HepG2 (cell line): ENCODE results near the gene INTS4. TPM values are rescaled to one million over a fixed set of nuclear protein-coding genes. Genes with fewer than 3 reads are reported as not detected.

Experiments
- CENPBD1 ChIP-seq: sonication (generic); formaldehyde crosslinking; IDR thresholded peaks from 2 replicates; pipeline ENCODE4 v1.8.0; 2022; ENCODE audit warnings: missing genetic modification reagents, low read depth, mild to moderate bottlenecking, borderline replicate concordance
- CSRNP1 ChIP-seq: sonication (generic); formaldehyde crosslinking; IDR thresholded peaks from 2 replicates; pipeline ENCODE4 v1.8.1; 2023; ENCODE audit warnings: mild to moderate bottlenecking, missing genetic modification reagents
- ISX ChIP-seq: sonication (generic); formaldehyde crosslinking; conservative IDR thresholded peaks from 2 replicates; pipeline ENCODE4 v1.5.0; 2020; ENCODE audit warnings: missing genetic modification reagents
- MAZ ChIP-seq, 2 experiments: sonication (generic) in 1 of 2; formaldehyde crosslinking in 1 of 2; IDR thresholded peaks; 2 replicates each; pipeline versions ENCODE4 v1.5.0 to v1.6.1; 2012 to 2020; ENCODE audit warnings: low read depth in 2 of 2, mild to moderate bottlenecking in 2 of 2, borderline replicate concordance in 1 of 2, improper control_type of control experiment in 1 of 2, low read length in 1 of 2, missing genetic modification reagents in 1 of 2, moderate library complexity in 1 of 2
- MLXIP ChIP-seq: sonication (generic); formaldehyde crosslinking; IDR thresholded peaks from 2 replicates; pipeline ENCODE4 v1.9.0; 2021; ENCODE audit warnings: missing genetic modification reagents, borderline replicate concordance
- PRDM10 ChIP-seq: sonication (generic); formaldehyde crosslinking; IDR thresholded peaks from 2 replicates; pipeline ENCODE4 v1.4.0; 2020; ENCODE audit warnings: low read depth, missing genetic modification reagents
- SKIL ChIP-seq: sonication (generic); formaldehyde crosslinking; IDR thresholded peaks from 2 replicates; pipeline ENCODE4 v1.8.0; 2022; ENCODE audit warnings: missing genetic modification reagents, mild to moderate bottlenecking, moderate library complexity, borderline replicate concordance
- polyA plus RNA-seq, 8 experiments: library from polyadenylated mRNA; depleted of rRNA in 3 of 8; stranded (reverse) in 7 of 8; unstranded in 1 of 8; fragments of >200 nt; fragmentation: Illumina TruSeq in 4 of 8; extraction: Trizol in 4 of 8; gene quantifications; 2 replicates each; pipeline versions ENCODE4 v1.2.1 to v1.2.3, GENCODE V29; 2011 to 2016; ENCODE audit warnings: low read depth in 4 of 8, missing spikeins in 1 of 8, mixed read lengths in 1 of 8; ENCODE audit not compliant: insufficient read depth in 1 of 8
- total RNA-seq, 5 experiments: library from RNA; depleted of rRNA; stranded (reverse); fragments of >200 nt; fragmentation: Illumina TruSeq; extraction: Trizol; gene quantifications; 2 replicates each; pipeline ENCODE4 v1.2.3, GENCODE V29; 2016; ENCODE audit warnings: low read depth in 1 of 5
- TF ChIP-seq, protein P1 (sequence below): sonication (generic); formaldehyde crosslinking; conservative IDR thresholded peaks from 2 replicates; pipeline ENCODE4 v1.4.0; 2020; ENCODE audit warnings: missing genetic modification reagents
- TF ChIP-seq, protein P2 (sequence below): fragments of 450-650 bp; IDR thresholded peaks from 2 replicates; pipeline ENCODE4 v1.6.1; 2016

The INTS4 gene
- total and polyA plus RNA-seq, 2 of the 13 experiments (the other 11 are each of a cell fraction or from before 2014, with no cell fraction given), result 37.3 to 44.8 TPM

GRCh38 chr11:77994434-77995362, at the start of gene INTS4 (continued):
- peak; percentile 80; the same call in 1 of the 2 replicates for TF ChIP-seq MAZ (IDR thresholded peaks at IDR 0.05; ENCODE audit: borderline replicate concordance, low read depth, low read length)
- TF ChIP-seq MAZ (CRISPR knock-in tag; IDR thresholded peaks at IDR 0.05; ENCODE audit: low read depth), result peak; percentile 58; the same call in 1 of the 2 replicates
- TF ChIP-seq, protein P1, sequence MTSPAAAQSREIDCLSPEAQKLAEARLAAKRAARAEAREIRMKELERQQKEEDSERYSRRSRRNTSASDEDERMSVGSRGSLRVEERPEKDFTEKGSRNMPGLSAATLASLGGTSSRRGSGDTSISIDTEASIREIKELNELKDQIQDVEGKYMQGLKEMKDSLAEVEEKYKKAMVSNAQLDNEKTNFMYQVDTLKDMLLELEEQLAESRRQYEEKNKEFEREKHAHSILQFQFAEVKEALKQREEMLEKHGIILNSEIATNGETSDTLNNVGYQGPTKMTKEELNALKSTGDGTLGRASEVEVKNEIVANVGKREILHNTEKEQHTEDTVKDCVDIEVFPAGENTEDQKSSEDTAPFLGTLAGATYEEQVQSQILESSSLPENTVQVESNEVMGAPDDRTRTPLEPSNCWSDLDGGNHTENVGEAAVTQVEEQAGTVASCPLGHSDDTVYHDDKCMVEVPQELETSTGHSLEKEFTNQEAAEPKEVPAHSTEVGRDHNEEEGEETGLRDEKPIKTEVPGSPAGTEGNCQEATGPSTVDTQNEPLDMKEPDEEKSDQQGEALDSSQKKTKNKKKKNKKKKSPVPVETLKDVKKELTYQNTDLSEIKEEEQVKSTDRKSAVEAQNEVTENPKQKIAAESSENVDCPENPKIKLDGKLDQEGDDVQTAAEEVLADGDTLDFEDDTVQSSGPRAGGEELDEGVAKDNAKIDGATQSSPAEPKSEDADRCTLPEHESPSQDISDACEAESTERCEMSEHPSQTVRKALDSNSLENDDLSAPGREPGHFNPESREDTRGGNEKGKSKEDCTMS (CRISPR knock-in tag), result no peak
- TF ChIP-seq, protein P2, sequence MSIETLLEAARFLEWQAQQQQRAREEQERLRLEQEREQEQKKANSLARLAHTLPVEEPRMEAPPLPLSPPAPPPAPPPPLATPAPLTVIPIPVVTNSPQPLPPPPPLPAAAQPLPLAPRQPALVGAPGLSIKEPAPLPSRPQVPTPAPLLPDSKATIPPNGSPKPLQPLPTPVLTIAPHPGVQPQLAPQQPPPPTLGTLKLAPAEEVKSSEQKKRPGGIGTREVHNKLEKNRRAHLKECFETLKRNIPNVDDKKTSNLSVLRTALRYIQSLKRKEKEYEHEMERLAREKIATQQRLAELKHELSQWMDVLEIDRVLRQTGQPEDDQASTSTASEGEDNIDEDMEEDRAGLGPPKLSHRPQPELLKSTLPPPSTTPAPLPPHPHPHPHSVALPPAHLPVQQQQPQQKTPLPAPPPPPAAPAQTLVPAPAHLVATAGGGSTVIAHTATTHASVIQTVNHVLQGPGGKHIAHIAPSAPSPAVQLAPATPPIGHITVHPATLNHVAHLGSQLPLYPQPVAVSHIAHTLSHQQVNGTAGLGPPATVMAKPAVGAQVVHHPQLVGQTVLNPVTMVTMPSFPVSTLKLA, result peak; percentile 34
- TF ChIP-seq SKIL, result no peak
- TF ChIP-seq CSRNP1 (CRISPR knock-in tag), result no peak
- no peak for TF ChIP-seq CENPBD1 (CRISPR knock-in tag)
- no peak for TF ChIP-seq MLXIP
- no peak for TF ChIP-seq ISX
- TF ChIP-seq PRDM10, result peak; percentile 91; the same call in 1 of the 2 replicates
